ENCODE data around the gene IFNK. TPM values are rescaled to one million over a fixed set of nuclear protein-coding genes. Genes with fewer than 3 reads are reported as not detected.

Gene IFNK
- total RNA-seq, 1 donor from 2014 or later, result not detected

GRCh38 chr9:27540502-27540901 lies 16.4 kb downstream of the IFNK start:
- no peak overlapping the region for H3K4me3 Mint-ChIP-seq
- CTCF ChIA-PET, result interaction anchor here (1.6 kb wide), 1 partner anchor 207 kb away, joined by 5 read pairs; no protein-coding TSS in a partner anchor
- no peaks in the 10 kb centered on the region for H3K27me3 Mint-ChIP-seq
- H3K27ac Mint-ChIP-seq, result no peak overlapping the region
- H3K4me1 Mint-ChIP-seq, result no peaks in the 10 kb centered on the region
- no peak for DNase-seq
- peaks cover 30% of the 10 kb centered on the region for H3K36me3 Mint-ChIP-seq (ENCODE audit: low read depth)
- intact Hi-C loops (cut with micrococcal nuclease), result loop anchor here (10.0 kb wide), 1 partner anchor 396 kb away; no protein-coding TSS in a partner anchor
- POLR2A ChIA-PET, result no interaction called here
- no peak for ATAC-seq (ENCODE audit: low read depth)
- no peak for TF ChIP-seq CTCF (IDR thresholded peaks at IDR 0.05)
- no peaks in the 10 kb centered on the region for H3K9me3 Mint-ChIP-seq

GRCh38 chr9:27541740-27542139 lies 17.6 kb downstream of the IFNK start:
- CTCF ChIA-PET, result interaction anchor here (1.0 kb wide), 1 partner anchor 207 kb away, joined by 3 read pairs; no protein-coding TSS in a partner anchor
- Mint-ChIP-seq H3K4me3 (no peak overlapping the region), H3K9me3 (no peaks in the 10 kb centered on the region)

GRCh38 chr9:27542508-27542907 lies 18.4 kb downstream of the IFNK start:
- intact Hi-C loops (cut with micrococcal nuclease), result loop anchor here (10.0 kb wide), 1 partner anchor 398 kb away; no protein-coding TSS in a partner anchor
- no peak for ATAC-seq (ENCODE audit: low read depth)
- CTCF ChIA-PET, result no interaction called here
- Mint-ChIP-seq H3K4me1 (no peaks in the 10 kb centered on the region), H3K4me3 (no peak overlapping the region), H3K9me3 (no peaks in the 10 kb centered on the region), H3K36me3 (ENCODE audit: low read depth) (peaks cover 36% of the 10 kb centered on the region), H3K27me3 (no peaks in the 10 kb centered on the region), H3K27ac (no peak overlapping the region)
- DNase-seq, result no peak
- POLR2A ChIA-PET, result no interaction called here
- TF ChIP-seq CTCF (IDR thresholded peaks at IDR 0.05), result no peak

More at GRCh38 chr9:27541740-27542139, 17.6 kb downstream of the IFNK start:
- DNase-seq, result no peak
- intact Hi-C loops (cut with micrococcal nuclease), result loop anchor here (10.0 kb wide), 1 partner anchor 397 kb away; no protein-coding TSS in a partner anchor
- Mint-ChIP-seq H3K36me3 (ENCODE audit: low read depth) (peaks cover 34% of the 10 kb centered on the region), H3K4me1 (no peaks in the 10 kb centered on the region), H3K27me3 (no peaks in the 10 kb centered on the region), H3K27ac (no peak overlapping the region)
- no peak for ATAC-seq (ENCODE audit: low read depth)
- POLR2A ChIA-PET, result no interaction called here
- no peak for TF ChIP-seq CTCF (IDR thresholded peaks at IDR 0.05)

GRCh38 chr9:27545471-27545870 lies 21.4 kb downstream of the IFNK start:
- TF ChIP-seq CTCF (IDR thresholded peaks at IDR 0.05), result no peak
- intact Hi-C loops (cut with micrococcal nuclease), result loop anchor here (5.0 to 10.0 kb wide), 2 partner anchors 342 to 401 kb away; no protein-coding TSS in a partner anchor

GRCh38 chr9:27548055-27548741 lies 24.1 kb downstream of the IFNK start:
- no peaks in the 10 kb centered on the region for H3K4me1 Mint-ChIP-seq
- no peaks in the 10 kb centered on the region for H3K9me3 Mint-ChIP-seq
- peaks cover 59% of the 10 kb centered on the region for H3K36me3 Mint-ChIP-seq (ENCODE audit: low read depth)
- no peak overlapping the region for H3K4me3 Mint-ChIP-seq
- intact Hi-C loops (cut with micrococcal nuclease), result loop anchor here (1.0 to 10.0 kb wide), 7 partner anchors 19 to 514 kb away; partner anchors contain the start of gene MOB3B
- H3K27me3 Mint-ChIP-seq, result no peaks in the 10 kb centered on the region
- CTCF ChIA-PET, result interaction anchor here (0.6 to 6.1 kb wide), 8 partner anchors 9 to 301 kb away, joined by 3 to 94 read pairs (median 5); partner anchors contain the start of gene MOB3B
- no peak overlapping the region for H3K27ac Mint-ChIP-seq
- no peak for TF ChIP-seq CTCF (IDR thresholded peaks at IDR 0.05)
- POLR2A ChIA-PET, result interaction anchor here (1.5 kb wide), 1 partner anchor 215 kb away, joined by 3 read pairs; no protein-coding TSS in a partner anchor
- DNase-seq, result no peak
- ATAC-seq (ENCODE audit: low read depth), result no peak

More at GRCh38 chr9:27545471-27545870, 21.4 kb downstream of the IFNK start:
- Mint-ChIP-seq H3K36me3 (ENCODE audit: low read depth) (peaks cover 51% of the 10 kb centered on the region), H3K27ac (no peak overlapping the region), H3K4me1 (no peaks in the 10 kb centered on the region), H3K9me3 (no peaks in the 10 kb centered on the region), H3K27me3 (no peaks in the 10 kb centered on the region), H3K4me3 (no peak overlapping the region)
- no peak for DNase-seq
- ChIA-PET CTCF (interaction anchor here (4.4 to 6.1 kb wide), 2 partner anchors 15 to 212 kb away, joined by 27 to 94 read pairs; partner anchors contain the start of gene MOB3B), POLR2A (no interaction called here)
- no peak for ATAC-seq (ENCODE audit: low read depth)

All from activated B cell treated with CpG ODN at 0.5 μM for 24 hours (primary cell).